Dermis microvascular lymphatic vessel endothelial cell (primary cell): Measurements from ENCODE around the gene SLC45A3. TPM values are rescaled to one million over a fixed set of nuclear protein-coding genes. Genes with fewer than 3 reads are reported as not detected.
A peak's percentile ranks its signal among the peaks of the same experiment; 100 is the strongest.

Experiments used
- DNase-seq, 2 donors: peaks; one replicate each; pipeline versions ENCODE4 v3.0.0 to v3.0.0-alpha.2; 2010; ENCODE audit warnings: low read depth in 2 of 2
- total RNA-seq: library from RNA; depleted of rRNA; stranded (reverse); fragments of >200 nt; gene quantifications from 2 replicates; pipeline ENCODE4 v1.2.1, GENCODE V29; 2014

Gene SLC45A3
- total RNA-seq, 1 donor from 2014 or later: 14.8 TPM

DNA sequence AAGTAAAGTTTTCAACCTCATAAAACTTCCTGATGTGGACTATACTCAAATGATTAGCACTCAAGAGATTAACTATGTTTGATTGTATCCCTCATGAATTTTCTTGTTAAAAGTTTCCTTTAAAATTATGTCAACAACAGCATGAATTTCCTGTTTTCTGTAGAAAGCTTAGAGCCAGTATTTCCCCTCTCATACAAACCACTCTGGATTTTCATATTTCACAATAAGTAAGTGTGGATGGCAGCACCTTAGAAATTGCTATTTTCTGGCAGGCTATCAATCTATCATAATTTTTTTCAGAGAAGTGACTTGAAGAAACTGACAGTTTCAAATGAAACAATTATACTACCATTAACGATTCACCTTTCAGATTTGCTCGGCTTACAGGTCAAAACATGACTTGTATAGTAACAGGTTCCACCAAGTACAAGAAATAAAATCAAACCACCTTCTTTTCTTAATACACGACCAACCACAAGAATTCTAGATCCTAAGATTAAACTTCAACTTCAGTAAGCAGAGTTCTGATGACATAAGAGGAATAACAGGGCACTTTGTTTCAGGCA lies 69.3 kb downstream of the SLC45A3 start:
- DNase-seq: peak in 1 of 2 donors; percentile 47

DNA sequence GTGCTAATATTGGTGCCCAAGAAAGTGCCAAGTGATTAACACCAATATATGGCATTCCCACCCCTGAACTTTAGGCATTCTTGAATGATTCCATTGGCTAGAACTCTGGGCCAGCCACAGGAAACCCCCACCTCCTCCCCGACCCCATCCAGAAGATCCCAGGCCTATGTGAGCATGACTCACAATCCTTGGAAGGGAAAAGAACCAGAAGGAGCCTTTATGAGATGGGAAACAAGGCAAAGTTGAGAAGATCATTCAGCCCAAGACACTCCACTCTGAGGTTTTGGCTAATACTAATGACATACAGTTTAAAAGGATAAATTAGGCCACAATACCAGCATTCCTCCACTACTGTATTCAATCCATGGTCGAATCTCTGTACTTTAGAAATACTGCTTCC lies 70.3 kb downstream of the SLC45A3 start:
- DNase-seq: peak in 1 of 2 donors; percentile 80

Other genes starting within 250 kb of the SLC45A3 start
- gene BLACAT1, start 224.5 kb downstream of the SLC45A3 start, total RNA-seq: under 0.01 TPM in 1 of 2 replicates, not detected in the other
- gene CDK18, start 175.8 kb downstream of the SLC45A3 start, total RNA-seq: 0.25 and 0.39 TPM in 2 replicates
- 33.4 and 44.0 TPM in 2 replicates for gene ELK4, start 48.5 kb downstream of the SLC45A3 start, total RNA-seq
- gene NUCKS1, start 69.7 kb upstream of the SLC45A3 start, total RNA-seq: 85.8 and 128 TPM in 2 replicates
- 18.1 and 30.8 TPM in 2 replicates for gene RAB29, start 95.0 kb upstream of the SLC45A3 start, total RNA-seq
- gene SLC41A1, start 132.7 kb upstream of the SLC45A3 start, total RNA-seq: 8.1 and 12.3 TPM in 2 replicates
- under 0.01 and 0.25 TPM in 2 replicates for gene PM20D1, start 169.6 kb upstream of the SLC45A3 start, total RNA-seq